ENCODE measurements around the gene GNG8. TPM values are rescaled to one million over a fixed set of nuclear protein-coding genes. Genes with fewer than 3 reads are reported as not detected.
"Not testable (repeated sequence)": the region's sequence is repeated elsewhere in the genome, so short reads cannot be mapped to it uniquely, and the experiment has no call there.

GNG8 gene
- polyA plus RNA-seq, 10 donors, result 0.65 to 1.9 (median 0.80) TPM; not detected in 7

DNA sequence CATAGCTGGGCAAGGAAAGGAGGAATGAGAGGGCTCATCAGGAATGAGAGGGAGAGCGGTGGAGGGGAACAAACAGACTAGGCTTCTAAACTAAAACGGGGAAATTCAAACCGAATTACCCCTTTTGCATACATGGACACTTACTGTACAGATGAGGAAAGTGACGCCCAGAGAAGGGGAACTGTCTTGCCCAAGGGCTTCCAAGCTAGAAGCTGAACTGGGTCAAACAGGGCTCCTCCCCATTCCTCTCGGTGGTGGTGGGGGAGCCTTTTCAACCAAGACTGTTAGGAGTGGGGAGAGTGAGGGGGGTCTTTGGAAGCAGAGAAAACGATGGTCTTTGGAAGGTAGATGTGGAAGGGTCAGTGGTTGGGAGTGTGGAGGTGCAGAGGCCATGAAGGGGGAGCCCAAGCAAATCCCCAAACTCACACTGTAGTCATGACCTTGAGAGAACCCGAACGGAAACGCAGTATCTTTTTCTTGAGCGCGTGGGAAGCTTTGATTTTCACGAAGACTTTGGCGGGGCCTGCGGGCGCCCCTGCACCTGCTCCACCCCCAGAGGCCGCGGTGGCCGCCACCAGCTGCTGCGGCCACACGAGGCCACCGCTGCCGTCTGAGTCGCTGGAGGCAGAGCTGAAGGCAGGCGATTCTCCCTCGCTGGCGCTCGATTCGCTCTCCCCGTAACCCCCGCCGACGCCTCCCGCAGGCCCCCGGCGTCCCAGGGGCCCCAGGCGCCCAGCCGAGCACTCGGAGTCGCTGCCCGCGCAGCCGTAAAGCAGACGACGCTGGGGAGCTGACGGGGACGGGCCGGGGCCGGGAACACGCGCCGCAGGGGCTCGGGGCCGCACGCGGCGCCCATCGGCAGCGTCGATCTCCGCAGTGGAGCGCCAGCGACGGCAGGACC lies 12.3 kb upstream of the GNG8 start:
- no peak for DNase-seq

DNA sequence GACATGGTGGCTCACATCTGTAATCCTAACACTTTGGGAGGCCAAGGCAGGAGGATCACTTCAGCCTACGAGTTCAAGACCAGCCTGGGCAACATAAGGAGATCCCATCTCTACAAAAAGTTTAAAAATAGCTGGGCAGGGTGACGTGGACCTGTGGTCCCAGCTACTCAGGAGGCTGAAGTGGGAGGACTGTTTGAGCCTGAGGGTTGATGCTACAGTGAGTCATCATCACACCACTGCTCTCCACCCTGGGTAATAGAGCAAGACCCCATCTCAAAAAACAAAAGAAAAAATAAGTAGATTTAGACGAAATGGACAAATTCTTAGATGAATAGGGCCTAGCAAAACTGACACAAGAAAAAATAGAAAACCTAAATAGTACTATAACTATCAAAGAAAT lies 10.4 kb upstream of the GNG8 start:
- no peak for DNase-seq

DNA sequence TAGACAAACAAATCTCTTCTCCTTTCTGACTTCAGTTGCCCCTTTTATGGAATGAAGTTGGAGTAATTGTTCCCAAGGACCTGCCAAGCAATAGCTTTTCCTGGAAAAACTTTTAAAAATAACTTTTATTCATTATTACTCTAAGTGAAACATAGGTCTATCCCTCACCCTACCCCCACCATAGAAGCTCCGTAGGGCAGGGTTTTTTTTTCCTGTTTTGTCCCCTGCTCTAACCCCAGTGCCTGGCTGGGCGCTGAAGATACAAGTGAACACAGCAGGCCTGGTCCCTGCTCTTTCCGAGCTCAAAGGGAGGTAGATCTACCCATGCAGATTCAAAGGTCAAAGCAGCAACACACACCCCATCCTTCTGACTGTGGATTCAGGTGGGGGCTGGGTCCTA lies 8.7 kb upstream of the GNG8 start:
- DNase-seq, result no peak

DNA sequence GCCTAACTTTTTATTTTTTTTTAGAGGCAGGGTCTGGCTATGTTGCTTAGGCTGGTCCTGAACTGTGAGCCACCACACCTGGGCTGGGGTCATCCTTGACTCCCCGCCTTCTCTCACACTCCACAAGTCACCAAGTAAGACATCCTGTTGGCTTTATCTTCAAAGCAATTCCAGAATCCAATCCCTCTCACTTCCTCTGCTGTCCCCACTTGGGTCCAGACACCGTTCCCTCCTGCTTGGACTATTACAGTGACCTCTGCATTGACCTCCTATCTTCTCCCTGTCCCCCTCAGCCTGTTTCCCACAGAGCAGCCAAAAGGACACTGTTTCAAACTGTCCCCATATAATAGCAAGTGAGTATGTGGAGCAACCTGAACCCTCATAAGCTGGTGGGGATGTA lies 4.7 kb upstream of the GNG8 start:
- DNase-seq, result no peak

DNA sequence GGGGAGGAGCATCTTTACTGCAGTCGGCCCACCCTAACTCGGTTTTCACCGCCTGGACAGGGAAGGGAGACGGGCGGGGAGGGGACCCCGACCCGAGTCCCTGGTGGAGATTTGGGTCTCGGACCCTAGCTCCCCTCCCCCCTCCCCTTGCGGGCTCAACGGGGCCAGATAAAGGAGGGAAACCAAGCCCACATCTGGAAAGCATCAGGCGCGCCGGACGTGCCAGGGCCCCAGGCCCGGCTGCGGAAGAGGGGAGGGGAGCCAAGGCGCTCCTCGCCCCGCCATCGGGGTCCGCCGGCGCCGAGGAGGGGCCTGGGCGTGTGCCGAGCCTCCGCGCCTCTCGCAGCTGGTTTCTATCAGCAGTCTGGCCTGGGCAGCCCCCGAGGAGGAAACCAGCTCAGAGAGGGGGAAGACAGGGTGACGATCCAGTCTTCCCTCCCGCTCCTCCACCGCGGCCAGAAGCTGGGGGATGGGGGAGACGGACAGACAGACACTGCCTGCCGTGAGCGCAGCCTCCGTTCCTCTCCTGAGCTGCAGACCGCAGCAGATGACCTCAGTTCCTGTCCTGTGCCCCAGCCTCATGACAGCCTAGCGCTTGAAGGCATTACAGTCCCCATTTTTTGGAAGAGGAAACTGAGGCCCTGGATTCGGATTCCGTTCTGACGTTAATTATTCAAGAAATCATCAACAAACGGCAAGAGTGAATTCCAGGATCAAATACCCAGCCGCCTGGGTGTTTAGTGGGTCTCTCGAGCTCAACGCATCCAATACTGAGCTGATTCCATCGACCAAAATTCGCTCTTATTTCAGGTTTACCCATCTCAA lies 3.6 kb upstream of the GNG8 start:
- peak; percentile 76 to 96 (median 88) for DNase-seq

DNA sequence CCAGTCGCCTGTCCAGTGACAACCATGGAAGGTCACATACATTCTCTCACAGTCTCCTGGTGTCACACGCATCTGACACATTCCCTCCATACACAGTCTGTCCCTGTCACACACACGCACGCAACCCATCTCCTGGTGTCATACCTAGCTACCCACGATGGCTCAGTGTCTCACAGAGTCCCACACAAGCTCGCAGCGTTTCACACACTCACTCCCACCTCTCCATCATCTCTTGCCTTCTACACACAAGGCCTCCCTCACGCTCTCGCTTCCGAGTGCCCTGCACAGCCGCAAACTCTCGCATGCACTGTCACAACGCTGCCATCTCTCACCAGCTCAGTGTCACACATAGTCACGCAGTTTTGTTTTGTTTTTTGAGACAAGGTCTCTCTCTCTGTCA lies 1.2 kb upstream of the GNG8 start:
- no peak for DNase-seq

DNA sequence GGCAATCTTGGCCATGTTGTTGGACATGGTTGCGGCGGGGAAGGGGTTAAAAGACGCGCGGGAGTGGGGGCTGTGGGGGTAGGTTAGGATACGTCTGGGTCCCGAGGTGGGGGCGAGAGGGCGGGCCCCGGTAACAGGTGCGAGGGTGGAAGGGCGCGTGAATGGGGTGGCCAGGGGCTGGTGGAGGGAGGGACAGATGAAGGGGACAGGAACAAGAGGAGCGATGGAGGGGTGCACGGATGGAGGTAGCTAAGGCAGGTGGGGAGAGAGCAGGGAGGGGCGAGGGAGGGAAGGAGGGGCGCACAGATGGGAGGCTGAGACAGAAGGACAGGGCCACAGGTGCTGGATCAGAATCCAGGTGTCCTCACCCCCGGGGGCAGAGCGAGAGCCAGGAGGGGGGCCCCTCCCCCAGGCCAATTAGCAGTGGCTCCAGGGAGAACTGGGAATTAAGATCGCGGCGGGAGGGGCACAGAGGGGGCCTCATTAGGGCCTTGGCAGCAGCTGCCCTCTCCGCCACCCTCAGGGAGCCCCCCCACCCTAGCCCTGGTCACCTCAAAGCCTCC lies 1.3 kb downstream of the GNG8 start:
- DNase-seq, result no peak

DNA sequence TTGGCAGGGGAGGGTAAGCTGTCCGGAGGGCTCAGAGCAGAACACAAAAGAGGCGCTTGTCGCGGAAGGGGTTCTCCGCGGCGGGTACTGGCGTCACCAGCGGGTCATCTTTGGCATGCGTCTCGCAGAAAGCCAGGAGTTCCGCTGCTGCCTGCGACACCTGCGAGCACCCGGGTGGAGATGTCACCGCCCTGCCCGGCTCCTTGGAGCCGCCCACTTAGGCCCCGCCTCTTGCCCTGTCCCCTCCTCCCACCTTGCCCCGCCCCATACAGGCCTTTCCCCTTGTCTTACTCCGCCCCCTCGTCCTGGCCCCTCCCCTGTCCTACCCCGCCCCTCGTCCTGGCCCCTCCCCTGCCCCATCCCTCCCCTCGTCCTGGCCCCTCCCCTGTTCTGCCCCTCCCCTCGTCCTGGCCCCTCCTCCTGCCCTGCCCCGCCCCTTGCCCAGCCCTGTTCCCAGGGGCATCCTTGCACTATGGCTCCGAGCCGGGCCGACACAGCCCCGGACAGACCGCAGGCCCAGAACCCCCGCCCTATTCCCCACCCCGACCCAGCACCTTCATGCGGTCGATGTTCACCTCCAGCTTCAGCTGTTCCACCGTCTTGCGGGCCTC lies 1.9 kb downstream of the GNG8 start:
- DNase-seq, result peak; percentile 58 to 66 (median 59)

DNA sequence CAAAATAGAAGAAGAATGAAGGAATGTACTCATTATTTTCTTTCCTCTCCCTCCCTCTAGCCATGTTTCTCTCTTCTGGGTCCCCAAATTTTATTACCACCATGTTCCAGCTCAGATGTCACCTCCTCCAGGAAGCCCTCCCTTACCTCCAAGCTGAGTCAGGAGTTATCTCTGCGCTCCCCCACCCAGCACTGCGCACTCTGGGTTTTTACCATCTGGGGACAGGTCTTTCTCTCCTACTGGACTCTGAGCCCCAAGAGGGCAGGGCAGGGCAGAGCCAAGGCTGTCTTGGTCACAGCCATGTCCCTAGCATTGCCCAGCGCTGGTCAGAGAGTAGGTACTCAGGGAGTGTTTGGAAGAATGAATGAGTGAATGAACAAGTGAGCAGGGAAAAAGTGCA lies 2.9 kb downstream of the GNG8 start:
- no peak for DNase-seq

DNA sequence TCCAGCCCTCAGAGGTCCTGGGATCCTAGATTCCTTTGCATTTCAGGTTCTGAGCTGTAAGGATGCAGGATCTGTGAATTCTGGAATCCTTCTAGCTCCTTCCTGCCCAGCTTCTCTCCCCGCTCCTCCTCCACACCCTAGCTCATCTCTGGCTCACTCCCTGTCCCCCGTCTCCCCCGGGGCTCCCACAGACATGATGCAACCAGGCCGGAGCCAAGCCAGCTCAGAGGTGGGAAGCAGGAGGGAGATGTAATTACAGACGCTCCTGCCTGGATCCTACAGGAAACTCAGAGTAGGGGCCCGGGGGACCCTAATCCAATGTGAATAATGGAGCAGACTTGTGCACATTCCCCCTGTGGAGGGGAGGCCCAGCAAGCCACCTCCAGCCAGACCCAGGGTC lies 4.5 kb downstream of the GNG8 start:
- DNase-seq, result peak in 1 of 3 donors; percentile 73

DNA sequence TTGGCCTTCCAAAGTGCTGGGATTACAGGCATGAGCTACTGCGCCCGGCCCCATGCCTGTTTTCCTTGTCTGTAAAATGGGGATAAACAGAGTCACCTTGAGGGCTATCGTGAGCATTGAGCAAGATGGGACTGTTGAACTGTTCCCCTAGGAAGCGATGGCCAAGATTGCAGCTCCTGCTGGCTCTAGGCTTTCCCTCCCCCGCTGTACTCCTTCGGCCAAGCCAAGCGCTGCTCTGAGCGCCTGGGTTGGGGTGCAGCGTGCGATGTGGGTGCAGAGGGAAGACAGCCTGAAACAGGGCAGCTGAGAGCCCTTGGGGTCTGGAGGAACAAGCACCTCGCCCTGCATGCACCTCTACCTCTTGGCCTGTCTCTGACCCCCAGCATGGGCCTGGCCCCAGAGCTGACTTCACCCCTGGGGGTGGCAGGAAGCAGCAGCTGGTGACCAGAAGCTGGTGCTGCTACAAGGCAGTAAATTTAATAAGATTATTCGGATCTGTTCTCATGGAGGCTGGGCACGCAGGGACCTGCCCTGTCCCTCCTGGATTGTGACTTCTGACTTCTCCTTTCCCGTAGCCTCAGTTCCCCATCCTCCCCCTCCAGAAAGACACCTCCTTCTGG lies 5.3 kb downstream of the GNG8 start:
- DNase-seq, result no peak

DNA sequence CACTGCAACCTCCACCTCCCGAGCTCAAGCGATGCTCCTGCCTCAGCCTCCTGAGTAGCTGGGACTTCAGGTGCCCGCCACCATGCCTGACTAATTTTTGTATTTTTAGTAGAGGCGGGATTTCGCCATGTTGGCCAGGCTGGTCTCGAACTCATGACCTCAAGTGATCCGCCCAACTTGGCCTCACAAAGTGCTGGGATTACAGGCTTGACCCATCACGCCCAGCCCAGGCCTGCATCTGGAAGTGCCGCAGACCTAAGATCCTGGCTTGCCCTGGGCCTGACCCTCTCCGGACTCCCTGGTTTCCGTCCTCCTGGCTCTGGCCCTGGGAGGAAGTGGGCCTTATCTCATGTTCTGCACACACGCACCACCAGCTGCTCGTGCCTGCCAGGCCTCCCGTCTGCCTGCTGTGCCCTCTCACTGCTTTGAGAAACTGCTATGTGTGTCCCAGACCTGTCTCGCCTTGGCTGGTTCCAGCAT lies 6.4 kb downstream of the GNG8 start:
- DNase-seq, result no peak

DNA sequence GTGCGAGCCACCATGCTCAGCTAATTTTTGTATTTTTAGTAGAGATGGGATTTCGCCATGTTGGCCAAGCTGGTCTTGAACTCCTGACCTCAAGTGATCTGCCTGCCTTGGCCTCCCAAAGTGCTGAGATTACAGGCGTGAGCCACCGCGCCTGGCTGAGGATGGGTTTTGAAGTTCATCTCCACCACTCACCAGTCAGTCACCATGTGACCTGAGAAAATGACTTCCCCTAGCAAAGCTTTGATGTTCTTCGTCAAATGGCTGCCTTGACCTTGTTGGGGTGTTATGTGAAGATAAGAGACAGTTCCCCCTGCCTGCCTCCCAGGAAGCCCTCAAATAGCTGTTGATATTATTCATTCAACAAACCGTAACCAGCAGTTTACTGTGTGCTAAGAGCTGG lies 7.0 kb downstream of the GNG8 start:
- DNase-seq, result not testable (repeated sequence)

DNA sequence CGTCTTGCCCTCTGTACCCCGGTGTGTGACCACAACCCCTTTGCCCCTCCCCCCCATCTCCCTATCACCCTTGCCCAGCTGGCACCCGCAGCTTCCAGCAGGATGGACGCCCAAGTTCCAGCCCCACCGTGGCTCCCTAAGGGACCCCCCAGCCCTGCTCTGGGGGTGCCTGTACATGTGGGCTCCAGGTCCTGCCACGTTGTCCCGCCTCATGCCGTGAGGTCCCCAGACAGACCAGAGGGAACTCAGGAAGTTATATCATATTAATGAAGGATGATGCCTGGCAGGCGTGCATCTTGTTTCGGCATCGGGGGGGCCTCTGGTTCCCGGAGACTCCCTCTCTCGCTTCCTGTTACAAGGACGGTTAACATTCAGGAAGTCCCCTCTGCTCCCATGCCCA lies 9.6 kb downstream of the GNG8 start:
- DNase-seq, result no peak

DNA sequence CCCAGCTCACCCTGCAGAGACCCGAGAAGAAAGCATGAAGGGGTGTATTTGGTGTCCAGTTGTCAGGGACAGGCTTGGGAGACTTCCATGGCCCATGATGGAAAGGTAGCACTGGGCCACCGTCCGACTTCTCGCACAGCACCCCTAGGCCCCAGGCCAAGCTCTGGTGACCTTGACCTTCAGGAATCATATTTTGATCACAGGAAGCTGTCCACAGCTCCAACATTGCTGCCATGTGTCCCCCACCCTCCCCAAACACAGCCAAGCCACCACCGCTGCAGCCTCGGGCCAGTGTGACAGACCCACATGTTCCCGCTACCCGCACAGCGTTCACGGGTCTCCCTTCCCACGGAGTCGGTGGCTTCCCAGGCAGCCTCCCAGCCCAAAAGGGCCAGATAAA lies 10.3 kb downstream of the GNG8 start:
- DNase-seq, result no peak

DNA sequence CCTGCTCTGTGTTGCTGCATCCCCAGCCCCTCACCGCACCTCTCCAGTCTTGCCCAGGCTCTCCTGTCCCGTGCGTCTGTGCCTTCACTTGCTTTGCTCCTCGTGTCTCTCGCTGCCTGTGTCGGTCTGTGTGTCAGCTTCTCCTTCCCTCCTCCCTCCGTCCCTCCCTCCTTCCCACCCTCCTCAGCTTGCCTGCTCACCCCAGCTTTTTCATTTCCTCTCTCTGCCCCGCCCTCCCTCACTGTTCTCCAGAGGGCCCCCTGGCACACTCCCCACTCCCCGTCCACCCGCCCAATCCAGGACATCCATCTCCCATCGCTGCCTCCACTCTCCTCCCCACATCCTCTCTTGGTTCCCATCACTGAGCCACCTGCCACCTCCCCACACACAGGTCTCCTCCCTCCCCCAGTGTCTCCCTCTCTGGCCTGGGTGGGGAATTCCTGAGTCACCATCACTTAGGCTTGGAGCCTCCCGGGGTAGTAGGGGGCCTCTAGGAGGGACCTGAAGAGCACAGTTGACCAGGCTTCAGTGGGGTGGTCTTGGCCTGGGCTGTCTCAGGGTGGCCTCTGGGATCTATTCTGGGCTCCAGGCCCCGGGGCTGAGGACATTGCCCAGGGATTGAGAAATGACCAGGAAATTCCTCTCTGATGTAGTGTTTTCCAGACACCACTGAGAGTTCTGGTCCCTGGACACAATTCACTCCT lies 10.9 kb downstream of the GNG8 start, which contains the start of gene PTGIR:
PTGIR (minus strand) TSS at position 132 of the 704 bp plus-strand sequence. CDS start 864 bp downstream, outside the sequence.
- DNase-seq, result peak; percentile 66 to 89 (median 77)

DNA sequence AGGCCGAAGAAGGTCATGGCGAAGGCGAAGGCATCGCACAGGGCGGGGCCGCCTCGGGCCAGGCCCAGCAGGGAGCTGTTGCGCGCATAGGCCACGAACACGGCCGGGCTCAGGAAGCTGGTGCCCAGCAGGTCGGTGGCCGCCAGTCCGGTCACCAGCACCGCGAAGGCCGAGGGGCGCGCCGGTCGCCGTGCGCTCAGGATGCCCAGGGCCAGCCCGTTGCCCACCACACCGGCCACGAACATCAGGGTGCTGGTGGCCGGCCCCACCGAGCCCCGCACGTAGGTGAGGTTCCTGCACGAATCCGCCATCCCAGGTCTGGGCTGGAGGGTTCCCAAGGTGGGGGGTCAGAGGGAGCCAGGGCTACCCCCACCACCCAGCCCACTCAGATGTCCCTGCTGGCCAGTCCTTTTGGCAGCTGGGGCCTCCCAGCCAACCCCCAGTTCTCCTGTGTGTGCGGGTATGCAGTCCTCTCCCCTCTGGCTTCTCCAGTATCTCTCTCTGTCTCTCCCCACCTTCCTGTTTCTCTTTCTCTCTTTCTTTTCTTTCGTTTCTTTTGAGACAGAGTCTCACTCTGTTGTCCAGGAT lies 12.0 kb downstream of the GNG8 start:
- DNase-seq, result no peak

DNA sequence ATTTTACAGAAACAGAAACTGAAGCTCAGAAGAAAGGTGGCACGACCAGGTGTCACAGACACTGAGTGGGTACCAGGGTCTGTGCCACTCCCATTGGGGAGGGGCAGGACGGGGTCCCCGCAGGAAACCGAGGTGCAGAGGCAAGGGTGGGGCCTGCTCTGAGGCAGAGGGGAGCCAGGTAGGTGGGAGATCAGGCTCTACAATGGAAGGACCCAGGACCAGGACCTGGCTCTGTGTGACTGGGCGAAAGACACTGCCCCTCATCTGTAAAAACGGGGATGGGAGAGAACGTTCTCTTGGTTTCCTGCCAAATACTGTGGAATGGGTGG lies 13.9 kb downstream of the GNG8 start:
- DNase-seq, result no peak

DNA sequence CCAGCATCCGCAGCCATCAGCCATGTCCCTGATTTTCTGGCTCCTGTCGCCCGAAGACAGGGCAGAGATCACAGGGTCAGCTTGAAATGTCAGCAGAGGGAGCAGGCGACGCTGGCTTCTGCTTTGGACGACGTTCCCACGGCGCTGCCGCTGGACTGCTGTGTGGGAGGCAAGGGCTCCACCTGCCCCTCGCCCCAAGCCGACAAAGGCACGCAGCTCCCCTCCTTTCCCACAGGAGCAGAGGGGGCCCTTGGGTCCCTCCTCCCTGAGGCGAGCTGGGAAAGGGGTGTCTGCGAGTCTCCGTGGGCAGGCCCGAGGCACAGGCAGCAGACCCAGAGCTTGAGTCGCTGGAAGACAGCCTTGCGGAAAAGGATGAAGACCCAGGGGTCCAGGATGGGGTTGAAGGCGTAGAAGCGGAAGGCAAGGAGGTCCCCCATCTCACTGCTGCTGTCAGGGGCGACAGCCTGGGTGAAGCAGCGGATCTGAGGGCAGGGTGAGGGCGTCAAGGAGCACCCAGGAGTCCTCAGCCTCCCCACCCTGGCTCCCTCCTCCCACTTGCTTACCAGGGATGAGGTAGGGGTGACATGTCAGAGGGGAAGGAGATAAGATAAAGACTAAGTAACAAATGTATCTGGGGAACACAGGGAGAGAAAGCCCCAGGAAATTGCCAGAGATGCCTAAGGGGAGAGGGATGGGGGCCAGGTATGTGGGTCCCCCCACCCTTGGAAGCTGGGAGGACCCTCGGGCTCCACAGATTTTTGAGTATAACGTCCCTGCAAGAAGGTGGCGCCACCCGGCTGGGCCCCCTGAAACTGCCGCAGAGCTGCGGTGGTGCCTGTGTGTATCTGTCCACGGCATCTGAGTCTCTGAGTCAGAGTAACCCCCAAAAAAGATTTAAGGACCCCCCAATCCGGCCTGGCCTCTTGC lies 14.5 kb downstream of the GNG8 start:
- DNase-seq, result no peak
